Transverse colon (tissue), 4 donors: ENCODE data around the gene HAGHL. TPM values are rescaled to one million over a fixed set of nuclear protein-coding genes. Genes with fewer than 3 reads are reported as not detected.

ENCODE experiments used
- DNase-seq: peaks from one replicate; pipeline ENCODE4 v3.0.0-alpha.2; 2019
- H3K27ac ChIP-seq, 4 donors: fragments of 200-600 bp; sonication (generic); 2 replicates each; pipeline ENCODE4 v1.5.1; 2016 to 2018; ENCODE audit warnings: inconsistent platforms in 4 of 4
- H3K27me3 ChIP-seq: fragments of 200-600 bp; sonication (generic); 2 replicates; pipeline ENCODE4 v1.5.1; 2017; ENCODE audit warnings: inconsistent platforms
- H3K36me3 ChIP-seq, 4 donors: fragments of 200-600 bp; sonication (generic); 2 replicates each; pipeline ENCODE4 v1.5.1; 2017 to 2019; ENCODE audit warnings: inconsistent platforms in 4 of 4
- H3K4me1 ChIP-seq, 4 donors: fragments of 200-600 bp; sonication (generic); 2 replicates each; pipeline ENCODE4 v1.5.1; 2017 to 2020; ENCODE audit warnings: inconsistent platforms in 4 of 4
- H3K4me3 ChIP-seq, 4 donors: fragments of 200-600 bp; sonication (generic); 1 replicate in 1 of 4; 2 replicates in 3 of 4; pipeline versions ENCODE4 v1.5.1 to v1.6.1; 2017 to 2019; ENCODE audit warnings: inconsistent platforms in 4 of 4
- H3K9me3 ChIP-seq, 2 donors: fragments of 200-600 bp; sonication (generic); 2 replicates each; pipeline ENCODE4 v1.5.1; 2017 to 2019; ENCODE audit warnings: inconsistent platforms in 2 of 2
- EP300 ChIP-seq: sonication (generic); formaldehyde crosslinking; IDR thresholded peaks from one replicate; pipeline ENCODE4 v1.6.1; 2017; ENCODE audit warnings: antibody characterized with exemption, low read depth
- POLR2A ChIP-seq: fragments of 450-650 bp; IDR thresholded peaks from one replicate; pipeline ENCODE4 v1.6.1; 2016; ENCODE audit warnings: antibody characterized with exemption, mild to moderate bottlenecking, moderate library complexity
- POLR2AphosphoS5 ChIP-seq, 3 donors: sonication (generic); formaldehyde crosslinking; IDR thresholded peaks; one replicate each; pipeline ENCODE4 v1.6.1; 2016; ENCODE audit warnings: antibody characterized with exemption in 3 of 3
- WGBS, 2 donors: methylation state at CpG; one replicate each; pipeline ENCODE4 v1.1.5; 2018; ENCODE audit warnings: low coverage in 1 of 2; 5-methylcytosine and 5-hydroxymethylcytosine counted together
- in situ Hi-C, 4 donors: fragments of 200-750 bp; cut with MboI; loops; one replicate each; pipeline versions ENCODE4 v1.15.0 to v1.15.1; 2017; ENCODE audit warnings: low sequenced_read_pairs in 3 of 4, low pct_ligation_motif_present in 1 of 4, low pct_unique_long_range_greater_than_20kb in 1 of 4
- intact Hi-C: fragments of 100-400 bp; cut with DNase I; formaldehyde crosslinking; loops from one replicate; pipeline ENCODE4 v1.15.1; 2023; ENCODE audit warnings: low total_unique reads
- total RNA-seq, 4 donors: library from RNA; depleted of rRNA; stranded (reverse); fragments of >200 nt; gene quantifications; one replicate each; pipeline ENCODE4 v1.1.0, GENCODE V29; 2016
- TF ChIP-seq, protein P1 (sequence below), 5 experiments: fragments of 200-600 bp in 3 of 5; fragments of 450-650 bp in 2 of 5; sonication (generic) in 3 of 5; IDR thresholded peaks; 1 replicate in 2 of 5; 2 replicates in 3 of 5; pipeline ENCODE4 v1.5.1; 2016 to 2017; ENCODE audit warnings: antibody characterized with exemption in 5 of 5, inconsistent platforms in 3 of 5, mild to moderate bottlenecking in 2 of 5, moderate library complexity in 1 of 5

The HAGHL gene
- total RNA-seq, 4 donors from 2014 or later, result 1.2 to 12.3 (median 5.5) TPM

DNA sequence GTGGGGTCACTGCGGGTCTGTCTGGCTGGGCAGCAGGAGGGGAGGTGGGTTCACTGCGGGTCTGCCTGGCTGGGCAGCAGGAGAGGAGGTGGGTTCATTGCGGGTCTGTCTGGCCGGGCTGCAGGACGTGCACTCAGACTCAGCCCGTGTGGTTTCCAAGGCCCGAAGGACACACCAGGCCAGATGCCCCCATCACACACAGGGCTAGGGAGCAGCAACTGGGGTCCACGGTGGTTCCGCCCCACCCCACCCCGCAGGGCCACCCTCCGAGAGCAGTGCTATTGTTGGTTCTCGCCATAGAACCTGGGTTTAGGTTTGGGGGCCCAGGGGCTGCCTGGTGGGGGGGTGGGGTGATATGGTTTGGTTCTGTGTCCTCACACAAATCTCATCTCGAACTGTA is 19.7 kb downstream of the HAGHL start:
- H3K27ac ChIP-seq, result no peak overlapping the region
- DNase-seq, result no peak
- peaks cover 0 to 2% (median 0%) of the 10 kb centered on the region in 4 donors for H3K4me1 ChIP-seq
- in situ Hi-C loops (no loop called here), intact Hi-C loops (no loop called here)
- H3K9me3 ChIP-seq, result no peaks in the 10 kb centered on the region
- TF ChIP-seq, protein P1, sequence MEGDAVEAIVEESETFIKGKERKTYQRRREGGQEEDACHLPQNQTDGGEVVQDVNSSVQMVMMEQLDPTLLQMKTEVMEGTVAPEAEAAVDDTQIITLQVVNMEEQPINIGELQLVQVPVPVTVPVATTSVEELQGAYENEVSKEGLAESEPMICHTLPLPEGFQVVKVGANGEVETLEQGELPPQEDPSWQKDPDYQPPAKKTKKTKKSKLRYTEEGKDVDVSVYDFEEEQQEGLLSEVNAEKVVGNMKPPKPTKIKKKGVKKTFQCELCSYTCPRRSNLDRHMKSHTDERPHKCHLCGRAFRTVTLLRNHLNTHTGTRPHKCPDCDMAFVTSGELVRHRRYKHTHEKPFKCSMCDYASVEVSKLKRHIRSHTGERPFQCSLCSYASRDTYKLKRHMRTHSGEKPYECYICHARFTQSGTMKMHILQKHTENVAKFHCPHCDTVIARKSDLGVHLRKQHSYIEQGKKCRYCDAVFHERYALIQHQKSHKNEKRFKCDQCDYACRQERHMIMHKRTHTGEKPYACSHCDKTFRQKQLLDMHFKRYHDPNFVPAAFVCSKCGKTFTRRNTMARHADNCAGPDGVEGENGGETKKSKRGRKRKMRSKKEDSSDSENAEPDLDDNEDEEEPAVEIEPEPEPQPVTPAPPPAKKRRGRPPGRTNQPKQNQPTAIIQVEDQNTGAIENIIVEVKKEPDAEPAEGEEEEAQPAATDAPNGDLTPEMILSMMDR (IDR thresholded peaks at IDR 0.05), result no peak
- no peak for TF ChIP-seq POLR2A
- TF ChIP-seq POLR2AphosphoS5 (IDR thresholded peaks at IDR 0.05), result no peak
- TF ChIP-seq EP300, result no peak
- H3K4me3 ChIP-seq, result no peak overlapping the region
- H3K27me3 ChIP-seq, result peaks cover 24% of the 10 kb centered on the region
- WGBS, 2 donors, result 80% methylated on average over 11 of the region's 13 CpGs; no CpG with 5 or more reads in 1 of the 2 donors
- no peaks in the 10 kb centered on the region for H3K36me3 ChIP-seq

DNA sequence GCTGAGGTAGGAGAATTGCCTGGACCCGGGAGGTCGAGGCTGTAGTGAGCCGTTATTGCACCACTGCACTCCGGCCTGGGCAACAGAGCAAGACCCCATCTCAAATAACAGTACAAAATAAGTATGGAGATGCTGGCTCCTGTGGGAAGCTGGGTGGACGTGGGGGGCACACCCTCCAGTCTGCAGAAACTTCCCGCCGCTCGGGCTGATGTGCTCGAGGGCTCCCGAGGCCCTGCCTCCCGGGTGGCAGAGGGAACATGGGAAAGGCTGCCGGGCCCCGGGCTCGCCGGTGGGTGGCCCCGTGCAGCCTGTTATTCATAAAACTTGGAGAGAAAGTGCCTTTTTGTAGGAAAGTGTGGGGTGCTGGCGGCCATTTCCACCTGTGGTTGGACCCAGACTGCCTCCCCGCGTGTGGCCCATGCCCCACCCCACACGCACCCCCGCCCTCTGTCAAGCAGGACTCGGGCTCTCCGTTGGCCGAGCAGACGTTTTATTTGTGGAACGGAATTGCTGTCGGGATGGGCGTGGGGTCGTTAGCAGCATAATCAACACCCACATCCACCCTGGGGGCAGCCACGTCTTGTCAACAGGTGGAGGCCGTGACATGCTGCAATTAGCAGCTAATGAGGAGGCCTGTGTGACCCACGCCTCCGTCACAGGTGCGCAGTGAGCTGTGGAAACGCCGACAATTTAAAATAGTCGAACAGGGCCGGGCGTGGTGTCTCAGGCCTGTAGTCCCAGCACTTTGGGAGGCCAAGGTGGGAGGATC is 21.3 kb downstream of the HAGHL start:
- Histone ChIP-seq H3K27me3 (peaks cover 39% of the 10 kb centered on the region), H3K4me3 (no peak overlapping the region), H3K9me3 (no peaks in the 10 kb centered on the region), H3K36me3 (no peaks in the 10 kb centered on the region), H3K4me1 (no peaks in the 10 kb centered on the region), H3K27ac (no peak overlapping the region)
- intact Hi-C loops (no loop called here), in situ Hi-C loops (no loop called here)
- WGBS, 2 donors, result 78% methylated on average over 39 of the region's 39 CpGs; no CpG with 5 or more reads in 1 of the 2 donors
- no peak for DNase-seq
- no peak for TF ChIP-seq POLR2A
- TF ChIP-seq POLR2AphosphoS5 (IDR thresholded peaks at IDR 0.05), result no peak
- TF ChIP-seq, protein P1 (IDR thresholded peaks at IDR 0.05), result no peak

DNA sequence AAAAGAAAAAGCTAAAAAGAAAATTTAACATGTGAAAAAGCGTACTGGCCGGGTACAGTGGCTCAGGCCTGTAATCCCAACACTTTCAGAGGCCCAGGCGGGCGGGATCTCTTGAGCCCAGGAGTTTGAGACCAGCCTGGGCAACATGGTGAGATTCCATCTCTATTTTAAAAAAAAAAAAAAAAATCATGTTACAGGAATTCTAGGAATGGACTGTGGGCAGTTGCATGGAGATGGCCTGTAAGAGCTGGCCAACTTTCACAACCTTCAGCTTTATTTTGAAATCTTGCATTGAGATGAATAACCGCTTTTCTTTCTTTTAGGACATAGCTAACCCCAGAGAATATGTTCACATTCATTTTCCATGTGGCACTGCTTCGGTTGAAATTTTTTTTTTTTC is 22.1 kb downstream of the HAGHL start:
- no peak overlapping the region for H3K27ac ChIP-seq
- H3K9me3 ChIP-seq, result no peaks in the 10 kb centered on the region
- in situ Hi-C loops (no loop called here), intact Hi-C loops (no loop called here)
- DNase-seq, result no peak
- H3K36me3 ChIP-seq, result no peaks in the 10 kb centered on the region
- WGBS, 2 donors, result 74% methylated on average over 4 to 6 of the region's 6 CpGs
- TF ChIP-seq POLR2AphosphoS5 (IDR thresholded peaks at IDR 0.05) (no peak), POLR2A (no peak), EP300 (no peak)
- TF ChIP-seq, protein P1 (IDR thresholded peaks at IDR 0.05), result no peak
- H3K4me3 ChIP-seq, result no peak overlapping the region
- no peaks in the 10 kb centered on the region for H3K4me1 ChIP-seq
- peaks cover 44% of the 10 kb centered on the region for H3K27me3 ChIP-seq

DNA sequence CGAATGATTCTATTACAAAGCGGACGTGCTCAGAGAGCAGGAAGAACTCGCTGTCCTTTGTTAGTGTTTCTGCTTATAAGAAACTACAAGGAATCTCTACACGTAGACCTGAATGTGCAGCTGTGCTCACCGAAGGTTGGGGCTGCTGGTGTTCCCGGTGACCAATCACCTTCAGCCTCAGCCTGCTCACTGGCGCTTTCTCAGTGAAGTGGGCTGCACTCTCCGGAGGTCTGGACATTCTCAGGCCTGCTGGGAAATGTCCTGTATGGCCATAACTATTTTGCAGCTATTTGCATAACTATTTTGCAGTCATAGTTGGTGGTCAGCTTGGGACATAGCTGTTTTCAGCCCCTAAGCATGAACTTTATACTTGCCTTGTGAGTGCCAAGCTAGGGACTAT is 23.6 kb downstream of the HAGHL start:
- Histone ChIP-seq H3K9me3 (no peaks in the 10 kb centered on the region), H3K27me3 (peaks cover 58% of the 10 kb centered on the region), H3K4me3 (no peak overlapping the region), H3K4me1 (no peaks in the 10 kb centered on the region), H3K36me3 (no peaks in the 10 kb centered on the region), H3K27ac (no peak overlapping the region)
- 65 to 70% methylated on average over 2 to 9 of the region's 9 CpGs for WGBS, 2 donors
- in situ Hi-C loops, result no loop called here
- TF ChIP-seq, protein P1 (IDR thresholded peaks at IDR 0.05), result no peak
- no peak for TF ChIP-seq POLR2A
- TF ChIP-seq POLR2AphosphoS5 (IDR thresholded peaks at IDR 0.05), result no peak
- TF ChIP-seq EP300, result no peak
- intact Hi-C loops, result no loop called here
- no peak for DNase-seq
